GM19397 (cell line): ENCODE measurements around the gene ADRA2A.

Experiments used
- ATAC-seq: cut with Tn5 transposase; IDR thresholded peaks from one replicate; pipeline ENCODE4 v1.9.1; 2021; ENCODE audit warnings: mild to moderate bottlenecking, moderate library complexity; ENCODE audit not compliant: unreplicated experiment

ADRA2A gene

DNA sequence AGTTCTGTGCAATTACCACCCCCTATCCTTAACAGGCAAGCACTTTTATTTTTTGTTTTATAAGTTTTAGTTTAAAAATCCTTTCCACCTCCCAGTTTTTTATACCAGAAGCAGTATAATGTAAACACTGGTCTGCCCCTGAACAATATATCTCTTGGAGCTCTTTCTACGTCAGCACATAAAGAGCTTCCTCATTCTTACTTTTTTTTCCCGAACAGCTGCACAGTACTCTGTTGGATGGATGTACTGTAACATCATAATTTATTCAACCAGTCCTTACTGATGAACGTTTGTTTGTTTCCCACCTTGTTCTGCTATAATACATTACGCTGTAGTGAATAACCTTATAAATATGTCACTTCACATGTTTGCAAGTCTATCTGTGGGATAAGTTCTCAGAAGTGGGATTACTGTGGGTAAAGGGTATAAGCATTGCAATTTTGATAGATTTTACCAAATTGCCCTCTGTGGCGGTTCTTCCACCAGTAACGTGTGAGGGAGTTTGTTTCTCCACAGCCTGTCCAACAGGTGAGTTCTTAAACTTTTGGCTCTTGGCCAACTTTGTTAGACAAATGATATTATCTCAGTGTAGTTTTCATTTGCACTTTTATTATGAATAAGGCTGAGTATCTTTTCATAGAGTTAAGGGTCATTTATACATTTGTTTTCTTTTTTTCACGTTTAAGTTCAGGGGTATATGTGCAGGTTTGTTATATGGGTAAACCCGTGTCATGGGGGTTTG is 32.8 kb downstream of the ADRA2A start:
- ATAC-seq, result no peak

- no peak for ATAC-seq
Observed at GRCh38 chr10:111110771-111111170, 33.9 kb downstream of the ADRA2A start.

- no peak for ATAC-seq
Observed at GRCh38 chr10:111112333-111112732, 35.5 kb downstream of the ADRA2A start.

- ATAC-seq, result no peak
Observed at GRCh38 chr10:111113238-111113960, 36.6 kb downstream of the ADRA2A start.

DNA sequence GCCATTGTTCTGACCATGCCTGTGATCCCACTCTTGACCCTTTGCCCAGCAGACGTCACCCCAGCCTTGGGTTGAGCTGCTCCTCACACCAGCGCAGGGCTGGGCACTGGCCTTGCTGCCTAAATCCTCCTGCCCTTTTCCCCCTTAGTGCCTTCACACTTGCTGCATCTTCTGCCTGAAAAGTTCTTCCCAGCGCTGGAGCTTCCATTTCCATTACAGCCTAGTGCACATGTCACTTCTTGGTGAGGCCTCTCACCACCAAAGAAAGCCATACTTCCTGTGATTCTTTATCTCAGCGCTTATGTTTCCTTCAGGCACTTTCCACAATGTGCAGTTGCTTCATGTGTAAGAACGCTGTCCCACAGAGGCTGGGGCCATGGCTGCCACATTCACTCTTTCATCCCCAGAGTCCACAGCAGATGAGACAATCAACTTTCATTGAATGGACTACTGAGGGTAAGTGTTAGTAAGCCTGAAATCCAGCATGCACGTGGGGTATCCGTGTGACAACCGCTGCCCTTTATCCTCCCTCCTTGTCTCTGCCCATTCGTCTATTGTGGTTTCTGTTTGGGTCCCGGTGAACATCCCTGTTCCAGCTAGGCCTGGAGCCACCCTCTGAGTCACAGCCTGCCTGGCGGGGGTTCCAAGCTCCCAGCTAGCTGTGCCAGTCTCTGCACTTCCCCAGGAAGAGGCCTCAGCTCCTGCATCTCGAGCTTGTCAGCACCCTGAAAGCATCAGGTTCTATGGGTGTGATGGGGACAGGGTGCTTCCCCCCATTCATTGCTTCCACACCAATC is 37.3 kb downstream of the ADRA2A start:
- no peak for ATAC-seq

DNA sequence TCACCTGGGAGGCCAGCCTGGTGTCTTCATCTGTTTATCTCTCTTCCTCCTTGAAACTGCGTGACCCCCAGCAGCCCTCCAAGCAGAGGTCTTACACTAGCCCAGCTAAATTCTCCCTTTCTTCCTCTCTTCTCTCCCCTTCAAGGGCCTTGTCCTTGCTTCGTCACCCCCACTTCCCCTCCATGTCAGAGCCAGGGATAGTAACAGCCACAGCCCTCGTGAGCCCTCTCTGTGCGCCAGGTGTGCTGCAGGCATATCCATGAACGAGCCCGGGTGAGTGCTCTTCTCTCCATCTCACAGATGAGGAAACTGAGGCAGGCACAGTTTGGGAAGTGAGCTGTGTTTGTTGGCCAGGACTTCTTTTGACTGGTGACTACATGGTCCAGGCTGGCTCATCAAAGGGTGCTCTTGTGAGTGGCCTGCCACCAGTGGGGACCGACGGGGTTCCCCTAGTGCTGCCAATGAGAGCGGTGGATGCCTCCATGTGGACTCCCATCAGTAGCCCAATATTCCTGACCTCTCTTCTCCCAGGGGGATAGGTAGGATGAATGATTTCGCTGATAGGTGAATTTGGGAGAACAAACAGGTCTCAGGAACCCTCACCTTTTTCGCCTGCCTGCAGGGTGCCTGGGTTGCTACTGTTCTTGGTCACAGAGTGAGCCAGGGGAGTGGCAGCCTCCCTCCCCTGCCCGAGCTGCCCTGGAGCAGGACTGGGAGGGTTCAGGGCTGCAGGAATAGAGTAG is 38.1 kb downstream of the ADRA2A start:
- no peak for ATAC-seq

DNA sequence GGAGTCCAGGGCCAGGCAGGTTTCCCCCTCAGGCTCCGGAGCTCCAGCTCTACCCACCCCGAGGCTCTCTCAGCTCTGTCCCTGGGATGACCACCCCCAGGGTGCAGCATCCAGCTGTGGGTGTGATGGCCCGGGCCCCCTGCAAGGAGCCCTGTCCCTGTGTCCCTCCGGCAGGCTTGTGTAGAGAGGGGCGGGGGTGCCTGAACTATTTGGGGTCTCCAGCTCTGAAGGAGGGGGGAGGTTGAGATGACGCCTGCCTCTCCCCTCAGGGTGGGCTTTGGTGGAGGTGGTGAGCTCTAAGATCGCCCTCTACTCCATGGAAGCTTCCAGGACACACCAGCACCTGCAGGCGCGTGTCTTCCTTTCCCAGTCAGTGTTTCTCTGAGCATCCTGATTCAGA is 39.4 kb downstream of the ADRA2A start:
- ATAC-seq, result no peak

- no peak for ATAC-seq
Observed at GRCh38 chr10:111116762-111117445, 40.1 kb downstream of the ADRA2A start.

GRCh38 chr10:111117528-111118277 is 40.9 kb downstream of the ADRA2A start:
- no peak for ATAC-seq

- ATAC-seq, result no peak
Observed at GRCh38 chr10:111118758-111119157, 41.9 kb downstream of the ADRA2A start.

GRCh38 chr10:111119637-111120036 is 42.8 kb downstream of the ADRA2A start:
- no peak for ATAC-seq

DNA sequence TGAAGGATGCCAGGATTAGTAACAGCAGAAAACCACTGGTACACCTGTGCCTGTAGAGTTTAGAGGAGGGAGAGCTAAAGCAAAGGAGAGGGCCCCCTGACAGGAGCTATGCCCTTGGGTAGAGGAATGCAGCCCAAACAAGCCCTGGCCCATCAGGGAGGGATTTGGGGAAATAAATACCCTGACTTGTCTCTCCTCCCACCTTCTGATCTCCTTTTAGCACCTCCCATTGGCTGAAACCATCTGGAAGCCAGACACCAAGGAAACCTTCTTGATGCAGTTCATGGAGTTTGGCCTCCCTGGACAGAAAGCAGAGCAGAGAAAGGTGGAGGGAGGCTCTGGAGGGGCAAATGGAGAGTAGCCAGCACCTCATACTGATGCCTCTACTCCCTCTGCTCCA is 45.3 kb downstream of the ADRA2A start:
- no peak for ATAC-seq

- no peak for ATAC-seq
Observed at GRCh38 chr10:111123883-111124282, 47.1 kb downstream of the ADRA2A start.

DNA sequence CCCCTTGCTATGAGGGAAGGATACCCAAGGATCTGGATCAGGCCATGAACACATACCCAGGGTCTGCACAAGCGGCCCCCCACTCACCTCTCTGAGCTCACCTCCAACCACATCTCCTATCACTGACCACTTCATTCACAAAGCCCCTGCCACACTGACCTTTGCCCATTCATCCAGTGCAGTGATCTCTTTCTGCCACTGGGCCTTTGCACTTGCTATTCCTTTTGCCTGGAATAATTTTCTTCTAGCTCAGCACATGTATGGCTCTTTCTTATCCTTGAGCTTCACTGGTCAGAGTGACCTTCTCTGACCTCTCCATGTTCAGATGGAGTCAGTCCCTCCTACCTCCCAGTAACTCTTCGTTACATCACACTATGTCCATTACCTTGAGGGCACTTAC is 48.3 kb downstream of the ADRA2A start:
- no peak for ATAC-seq

- ATAC-seq, result no peak
Observed at GRCh38 chr10:111126077-111126476, 49.2 kb downstream of the ADRA2A start.

GRCh38 chr10:111127081-111127848 is 50.4 kb downstream of the ADRA2A start:
- no peak for ATAC-seq

- ATAC-seq, result no peak
Observed at GRCh38 chr10:111128331-111129180, 51.7 kb downstream of the ADRA2A start.

DNA sequence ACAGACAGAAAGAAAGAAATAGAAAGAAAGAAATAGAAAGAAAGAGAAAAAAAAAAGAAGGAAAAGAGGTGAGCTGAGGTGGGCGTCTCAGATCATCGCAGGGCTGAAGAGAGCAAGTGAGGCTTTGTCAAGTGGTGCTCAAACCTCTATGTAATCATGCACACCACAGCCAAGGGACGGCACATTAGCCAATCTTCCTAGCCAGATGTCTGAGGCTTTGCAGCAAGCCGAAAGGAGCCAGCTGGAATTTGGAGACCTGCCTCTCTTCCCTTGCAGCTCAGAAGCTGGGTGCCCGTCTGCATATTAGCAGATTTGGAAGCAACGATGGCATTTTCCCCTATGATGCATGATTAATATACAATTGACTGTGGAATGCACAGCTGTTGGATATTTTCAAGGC is 52.5 kb downstream of the ADRA2A start:
- ATAC-seq, result no peak
